Measurements from ENCODE around the gene LIG3. TPM values are rescaled to one million over a fixed set of nuclear protein-coding genes. Genes with fewer than 3 reads are reported as not detected.
"Not testable (repeated sequence)": the region's sequence is repeated elsewhere in the genome, so short reads cannot be mapped to it uniquely, and the experiment has no call there.

The LIG3 gene
- total RNA-seq, 2 experiments from 2014 or later = 54.4 to 56.5 TPM

GRCh38 chr17:34988644-34989043, 8.3 kb downstream of the LIG3 start:
- Mint-ChIP-seq H3K36me3 (peaks cover 68% of the 10 kb centered on the region), H3K27ac (peak overlapping the region; percentile 22)

GRCh38 chr17:34989473-34989872, 9.2 kb downstream of the LIG3 start:
- CTCF ChIA-PET = interaction anchor here (1.2 to 3.4 kb wide), 4 partner anchors 30 to 129 kb away, joined by 4 to 24 read pairs (median 10); partner anchors contain the start of gene RAD51D
- DNase-seq (no peak), ATAC-seq (no peak)
- Mint-ChIP-seq H3K27me3 (no peaks in the 10 kb centered on the region), H3K4me1 (peaks cover 68% of the 10 kb centered on the region), H3K27ac (peak overlapping the region; percentile 97), H3K9me3 (ENCODE audit: low read depth) (no peaks in the 10 kb centered on the region), H3K36me3 (peaks cover 65% of the 10 kb centered on the region), H3K4me3 (no peak overlapping the region)

More at GRCh38 chr17:34988644-34989043, 8.3 kb downstream of the LIG3 start:
- ATAC-seq = no peak
- no peak overlapping the region for H3K4me3 Mint-ChIP-seq
- no peak for DNase-seq
- CTCF ChIA-PET = interaction anchor here (0.9 to 1.9 kb wide), 4 partner anchors 14 to 101 kb away, joined by 3 to 4 read pairs (median 4); no protein-coding TSS in a partner anchor
- H3K4me1 Mint-ChIP-seq = peaks cover 72% of the 10 kb centered on the region
- no peaks in the 10 kb centered on the region for H3K9me3 Mint-ChIP-seq (ENCODE audit: low read depth)
- no peaks in the 10 kb centered on the region for H3K27me3 Mint-ChIP-seq

DNA sequence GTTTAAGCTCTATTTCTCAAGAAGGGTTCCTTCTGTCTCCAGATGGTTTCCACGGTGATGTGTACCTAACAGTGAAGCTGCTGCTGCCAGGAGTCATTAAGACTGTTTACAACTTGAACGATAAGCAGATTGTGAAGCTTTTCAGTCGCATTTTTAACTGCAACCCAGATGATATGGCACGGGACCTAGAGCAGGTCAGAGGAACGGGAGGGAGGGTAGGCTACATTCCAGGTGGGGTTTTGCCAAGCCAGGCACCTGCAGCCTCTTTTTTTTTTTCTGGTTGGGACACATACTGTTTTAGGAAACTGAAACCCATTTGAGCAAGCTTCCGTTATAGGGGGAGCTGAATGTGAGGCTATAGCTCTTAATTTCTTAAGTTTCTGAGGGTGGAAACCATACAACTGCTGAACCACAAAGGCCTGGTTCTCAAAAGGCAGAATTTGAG, 10.6 kb downstream of the LIG3 start:
- DNase-seq (peak; percentile 56), ATAC-seq (peak; percentile 74)
- peaks cover 63% of the 10 kb centered on the region for H3K4me1 Mint-ChIP-seq
- no peaks in the 10 kb centered on the region for H3K27me3 Mint-ChIP-seq
- CTCF ChIA-PET = interaction anchor here (0.7 to 4.9 kb wide), 11 partner anchors 10 to 592 kb away, joined by 3 to 29 read pairs (median 5); partner anchors contain the start of genes CCT6B, LIG3, RAD51D and RFFL
- peaks cover 64% of the 10 kb centered on the region for H3K36me3 Mint-ChIP-seq
- H3K27ac Mint-ChIP-seq = peak overlapping the region; percentile 97
- H3K4me3 Mint-ChIP-seq = peak overlapping the region; percentile 23
- no peaks in the 10 kb centered on the region for H3K9me3 Mint-ChIP-seq (ENCODE audit: low read depth)

- peak; percentile 12 for ATAC-seq
- Mint-ChIP-seq H3K27ac (peak overlapping the region; percentile 97), H3K9me3 (ENCODE audit: low read depth) (no peaks in the 10 kb centered on the region), H3K4me1 (peaks cover 63% of the 10 kb centered on the region), H3K36me3 (peaks cover 59% of the 10 kb centered on the region), H3K27me3 (no peaks in the 10 kb centered on the region), H3K4me3 (peak overlapping the region; percentile 23)
- DNase-seq = no peak
- CTCF ChIA-PET = interaction anchor here (0.8 to 4.9 kb wide), 11 partner anchors 10 to 593 kb away, joined by 3 to 29 read pairs (median 5); partner anchors contain the start of genes CCT6B, LIG3, RAD51D and RFFL
Observed at GRCh38 chr17:34991606-34992005, 11.3 kb downstream of the LIG3 start.

GRCh38 chr17:34993031-34993430, 12.7 kb downstream of the LIG3 start:
- H3K4me3 Mint-ChIP-seq = no peak overlapping the region
- no peaks in the 10 kb centered on the region for H3K27me3 Mint-ChIP-seq
- H3K9me3 Mint-ChIP-seq (ENCODE audit: low read depth) = no peaks in the 10 kb centered on the region
- CTCF ChIA-PET = interaction anchor here (4.9 to 10.5 kb wide), 2 partner anchors 12 to 127 kb away, joined by 29 to 109 read pairs; partner anchors contain the start of genes FNDC8, LIG3 and RAD51D
- peak overlapping the region; percentile 97 for H3K27ac Mint-ChIP-seq
- H3K36me3 Mint-ChIP-seq = peaks cover 50% of the 10 kb centered on the region
- no peak for DNase-seq
- peaks cover 59% of the 10 kb centered on the region for H3K4me1 Mint-ChIP-seq
- ATAC-seq = no peak

- DNase-seq (no peak), ATAC-seq (no peak)
- Mint-ChIP-seq H3K36me3 (peaks cover 31% of the 10 kb centered on the region), H3K9me3 (ENCODE audit: low read depth) (no peaks in the 10 kb centered on the region), H3K4me1 (peaks cover 28% of the 10 kb centered on the region), H3K4me3 (no peak overlapping the region), H3K27me3 (no peaks in the 10 kb centered on the region), H3K27ac (no peak overlapping the region)
- CTCF ChIA-PET = interaction anchor here (1.0 to 10.5 kb wide), 8 partner anchors 15 to 123 kb away, joined by 3 to 109 read pairs (median 5); partner anchors contain the start of genes FNDC8, LIG3, RAD51D and RFFL
Observed at GRCh38 chr17:34996422-34997285, 16.3 kb downstream of the LIG3 start.

DNA sequence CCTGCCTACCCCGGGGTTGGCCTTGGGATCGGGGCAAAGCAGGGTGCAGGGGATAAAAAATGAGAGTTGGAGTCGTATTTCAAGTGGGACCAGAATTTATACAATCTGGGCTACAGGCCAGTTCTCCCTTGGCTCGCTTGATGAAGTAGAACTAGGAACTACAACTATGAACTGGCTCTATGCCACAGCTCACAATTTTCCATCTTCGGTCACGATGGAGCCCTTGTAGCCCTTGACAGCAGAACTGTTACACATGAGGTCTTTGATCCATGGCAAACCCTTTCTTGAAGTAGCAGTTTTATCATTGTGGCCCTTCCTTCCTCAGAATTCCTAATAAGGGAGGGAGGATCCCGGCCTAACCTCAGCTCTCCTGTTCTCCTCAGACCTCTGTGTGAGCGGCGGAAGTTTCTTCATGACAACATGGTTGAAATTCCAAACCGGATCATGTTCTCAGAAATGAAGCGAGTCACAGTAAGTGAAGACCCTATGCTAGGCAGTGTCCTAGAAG, 17.1 kb downstream of the LIG3 start:
- Mint-ChIP-seq H3K4me1 (peaks cover 21% of the 10 kb centered on the region), H3K27me3 (no peaks in the 10 kb centered on the region), H3K27ac (no peak overlapping the region), H3K4me3 (no peak overlapping the region), H3K36me3 (peaks cover 28% of the 10 kb centered on the region), H3K9me3 (ENCODE audit: low read depth) (no peaks in the 10 kb centered on the region)
- CTCF ChIA-PET = interaction anchor here (0.6 to 10.5 kb wide), 8 partner anchors 16 to 122 kb away, joined by 3 to 109 read pairs (median 5); partner anchors contain the start of genes FNDC8, LIG3, RAD51D and RFFL
- no peak for DNase-seq
- no peak for ATAC-seq

DNA sequence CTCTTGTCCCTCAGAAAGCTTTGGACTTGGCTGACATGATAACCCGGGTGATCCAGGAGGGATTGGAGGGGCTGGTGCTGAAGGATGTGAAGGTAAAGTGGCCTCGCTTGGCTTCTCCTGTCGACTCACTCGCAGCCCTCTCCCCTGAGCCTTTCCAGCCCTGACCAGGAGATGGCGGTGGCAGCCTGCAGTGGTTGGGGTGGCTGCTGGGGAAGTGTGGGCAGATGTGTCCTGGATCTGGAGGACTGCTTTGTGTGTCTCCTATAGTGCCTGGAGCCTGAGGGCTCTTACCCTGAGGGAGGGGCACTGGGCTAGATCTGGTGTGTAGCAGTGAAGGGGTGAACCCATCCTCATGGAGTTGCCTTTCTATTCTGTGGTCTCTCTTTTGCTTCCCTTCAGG, 17.9 kb downstream of the LIG3 start:
- Mint-ChIP-seq H3K36me3 (peaks cover 24% of the 10 kb centered on the region), H3K9me3 (ENCODE audit: low read depth) (no peaks in the 10 kb centered on the region), H3K27me3 (no peaks in the 10 kb centered on the region), H3K4me1 (peaks cover 13% of the 10 kb centered on the region), H3K27ac (peak overlapping the region; percentile 52), H3K4me3 (no peak overlapping the region)
- DNase-seq (peak; percentile 87), ATAC-seq (peak; percentile 98)
- CTCF ChIA-PET = interaction anchor here (0.6 to 10.5 kb wide), 14 partner anchors 10 to 121 kb away, joined by 3 to 109 read pairs (median 5); partner anchors contain the start of genes FNDC8, LIG3, RAD51D and RFFL

- Mint-ChIP-seq H3K4me1 (peaks cover 5% of the 10 kb centered on the region), H3K27ac (no peak overlapping the region), H3K36me3 (peaks cover 17% of the 10 kb centered on the region), H3K27me3 (no peaks in the 10 kb centered on the region), H3K4me3 (no peak overlapping the region), H3K9me3 (ENCODE audit: low read depth) (no peaks in the 10 kb centered on the region)
- ATAC-seq (no peak), DNase-seq (no peak)
- CTCF ChIA-PET = interaction anchor here (0.6 to 10.5 kb wide), 12 partner anchors 9 to 123 kb away, joined by 3 to 109 read pairs (median 5); partner anchors contain the start of genes FNDC8, LIG3, RAD51D and RFFL
Observed at GRCh38 chr17:34999456-34999855, 19.1 kb downstream of the LIG3 start.

GRCh38 chr17:35000965-35001364, 20.7 kb downstream of the LIG3 start:
- not testable (repeated sequence) for H3K27ac Mint-ChIP-seq; H3K4me1 Mint-ChIP-seq; ATAC-seq; H3K27me3 Mint-ChIP-seq; DNase-seq; H3K4me3 Mint-ChIP-seq; H3K9me3 Mint-ChIP-seq (ENCODE audit: low read depth)
- H3K36me3 Mint-ChIP-seq = peaks cover 14% of the 10 kb centered on the region
- CTCF ChIA-PET = interaction anchor here (1.4 to 10.5 kb wide), 4 partner anchors 82 to 122 kb away, joined by 4 to 109 read pairs (median 5); partner anchors contain the start of genes FNDC8 and RAD51D

- Mint-ChIP-seq H3K9me3 (ENCODE audit: low read depth) (no peaks in the 10 kb centered on the region), H3K27me3 (no peaks in the 10 kb centered on the region), H3K4me3 (no peak overlapping the region), H3K27ac (no peak overlapping the region), H3K36me3 (peaks cover 15% of the 10 kb centered on the region), H3K4me1 (peaks cover 5% of the 10 kb centered on the region)
- CTCF ChIA-PET = interaction anchor here (1.4 to 10.5 kb wide), 2 partner anchors 81 to 118 kb away, joined by 4 to 109 read pairs; partner anchors contain the start of genes FNDC8 and RAD51D
- no peak for ATAC-seq
- no peak for DNase-seq
Observed at GRCh38 chr17:35001549-35001948, 21.2 kb downstream of the LIG3 start.

DNA sequence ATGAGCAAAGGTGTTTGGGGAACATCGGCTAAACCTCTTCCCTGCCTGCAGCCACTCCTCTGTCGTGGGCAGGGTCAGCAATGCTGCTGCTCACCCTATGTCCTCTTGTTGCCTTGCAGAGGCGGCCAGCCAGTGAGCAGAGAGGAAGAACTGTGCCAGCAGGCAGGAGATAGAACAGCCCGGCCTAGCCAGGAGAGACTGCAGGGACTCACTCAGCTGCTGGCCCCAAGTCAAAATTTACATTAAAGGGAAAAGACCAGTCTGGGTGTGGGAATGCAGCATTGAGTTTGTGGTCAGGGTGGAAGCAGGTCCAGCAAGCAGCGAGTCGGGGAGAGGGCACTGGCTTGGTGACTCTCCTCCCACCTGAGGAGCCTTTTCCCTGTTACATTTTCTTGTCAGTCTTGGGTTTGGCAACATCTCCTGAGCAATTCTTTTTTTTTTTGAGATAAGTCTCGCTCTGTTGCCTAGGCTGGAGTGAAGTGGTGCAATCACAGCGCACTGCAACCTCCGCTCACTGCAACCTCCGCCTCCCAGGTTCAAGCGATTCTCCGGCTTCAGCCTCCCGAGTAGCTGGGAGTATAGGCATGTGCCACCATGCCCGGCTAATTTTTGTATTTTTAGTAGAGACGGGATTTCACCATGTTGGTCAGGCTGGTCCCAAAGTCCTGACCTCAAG, 22.7 kb downstream of the LIG3 start:
- no peak for ATAC-seq
- H3K4me3 Mint-ChIP-seq = no peak overlapping the region

More for the DNA sequence above, 22.7 kb downstream of the LIG3 start:
- H3K36me3 Mint-ChIP-seq = peaks cover 21% of the 10 kb centered on the region
- CTCF ChIA-PET = interaction anchor here (1.0 to 10.5 kb wide), 2 partner anchors 37 to 117 kb away, joined by 4 to 109 read pairs; partner anchors contain the start of genes FNDC8 and RAD51D
- peaks cover 4% of the 10 kb centered on the region for H3K4me1 Mint-ChIP-seq
- no peak for DNase-seq
- no peak overlapping the region for H3K27ac Mint-ChIP-seq
- no peaks in the 10 kb centered on the region for H3K9me3 Mint-ChIP-seq (ENCODE audit: low read depth)
- H3K27me3 Mint-ChIP-seq = no peaks in the 10 kb centered on the region
